GM19193 (cell line): ENCODE data around the gene ZNF319.

Experiments used
- POLR2A ChIP-seq: IDR thresholded peaks from 4 replicates; pipeline ENCODE4 v1.6.1; 2011; ENCODE audit not compliant: insufficient read depth, insufficient read length; ENCODE audit errors: extremely low read depth

ZNF319 gene

DNA sequence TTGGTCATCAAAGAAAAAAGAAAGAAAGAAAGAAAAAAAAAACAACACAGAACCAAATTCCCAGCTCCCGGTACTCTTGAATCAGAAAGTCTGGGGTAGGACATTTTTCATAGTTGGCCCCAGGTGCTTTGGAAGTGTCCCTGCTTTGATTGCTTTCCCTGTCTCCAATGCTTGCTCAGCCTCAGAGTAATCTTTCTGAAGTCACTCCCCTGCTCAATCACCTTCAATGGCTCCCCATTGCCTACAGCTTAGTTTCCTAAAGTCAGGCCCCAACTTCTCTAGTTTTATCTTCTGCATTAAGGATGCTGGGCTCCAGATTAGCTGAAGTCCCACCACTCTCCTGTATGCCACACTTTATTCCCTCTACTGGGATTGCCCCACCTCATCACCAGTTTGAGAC lies 46.6 kb downstream of the ZNF319 start:
- no peak for TF ChIP-seq POLR2A

GRCh38 chr16:57952909-57953308 lies 47.6 kb downstream of the ZNF319 start:
- no peak for TF ChIP-seq POLR2A

GRCh38 chr16:57951204-57951960 lies 49.1 kb downstream of the ZNF319 start:
- TF ChIP-seq POLR2A = no peak

- no peak for TF ChIP-seq POLR2A
Measured at GRCh38 chr16:57950382-57950781, 50.1 kb downstream of the ZNF319 start.

DNA sequence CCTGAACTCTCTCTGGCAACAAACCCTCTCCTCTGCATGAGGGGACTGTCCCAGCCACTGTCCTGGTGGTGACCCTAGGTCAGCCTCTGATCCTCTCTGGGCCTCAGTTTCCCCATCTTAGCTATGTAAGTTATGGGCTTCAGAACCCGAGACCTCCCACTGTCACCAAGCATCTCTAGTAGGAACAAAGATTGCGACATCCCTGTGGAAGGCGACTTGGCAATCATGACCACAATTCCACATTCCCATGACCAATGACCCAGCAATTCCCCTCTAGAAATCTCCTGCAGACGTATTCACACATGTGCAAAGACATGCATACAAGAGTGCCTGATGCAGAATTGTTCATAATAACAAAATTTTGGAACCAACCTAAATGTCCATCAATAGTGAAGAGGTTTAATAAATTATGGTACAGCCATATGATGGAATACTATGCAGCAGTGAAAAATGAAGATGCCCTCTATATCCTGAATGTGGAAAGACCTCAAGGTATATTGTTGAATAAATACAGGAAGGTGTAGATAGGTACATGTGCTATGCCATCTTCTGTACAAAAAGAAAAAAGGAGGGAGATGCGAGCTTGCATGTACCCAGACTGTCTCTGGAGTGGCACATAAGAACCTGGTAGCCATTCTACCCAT lies 50.8 kb downstream of the ZNF319 start:
- TF ChIP-seq POLR2A = no peak

DNA sequence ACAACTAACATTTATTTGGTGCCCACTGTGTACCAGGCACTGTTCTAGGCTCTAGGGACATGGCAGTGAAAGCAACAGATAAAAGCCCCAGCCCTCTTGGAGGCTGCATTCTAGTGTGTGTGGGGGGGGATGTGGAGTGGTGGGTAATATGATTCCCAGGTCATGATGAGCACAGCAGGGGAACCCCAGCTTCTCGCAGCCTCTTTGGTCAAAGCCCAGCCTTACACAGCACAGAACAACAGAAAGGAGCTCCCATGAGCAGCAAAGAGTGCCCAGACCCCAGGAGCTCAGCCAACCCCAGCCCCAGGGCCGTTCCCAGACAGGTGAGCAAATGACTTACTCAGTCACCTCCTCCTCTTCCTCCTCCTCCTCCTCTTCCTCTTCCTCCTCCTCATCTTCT lies 51.5 kb downstream of the ZNF319 start:
- TF ChIP-seq POLR2A = no peak

DNA sequence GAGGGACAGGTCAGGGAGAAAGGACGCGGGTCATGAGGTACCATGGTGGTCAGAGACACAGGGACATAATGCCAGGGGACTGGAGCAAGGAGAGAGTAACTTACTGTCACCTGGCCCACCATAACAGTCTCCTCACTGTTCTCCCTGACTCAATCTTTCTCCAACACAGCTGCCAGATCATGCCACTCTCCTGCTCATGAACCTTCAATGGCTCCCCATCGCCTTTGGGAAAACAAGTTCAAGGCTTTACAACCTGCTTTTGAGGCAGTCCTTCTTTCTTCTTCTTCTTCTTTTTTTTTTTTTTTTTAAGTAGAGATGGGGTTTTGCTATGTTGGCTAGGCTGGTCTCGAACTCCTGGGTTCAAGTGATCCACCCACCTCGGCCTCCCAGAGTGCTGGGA lies 52.4 kb downstream of the ZNF319 start:
- TF ChIP-seq POLR2A = no peak

DNA sequence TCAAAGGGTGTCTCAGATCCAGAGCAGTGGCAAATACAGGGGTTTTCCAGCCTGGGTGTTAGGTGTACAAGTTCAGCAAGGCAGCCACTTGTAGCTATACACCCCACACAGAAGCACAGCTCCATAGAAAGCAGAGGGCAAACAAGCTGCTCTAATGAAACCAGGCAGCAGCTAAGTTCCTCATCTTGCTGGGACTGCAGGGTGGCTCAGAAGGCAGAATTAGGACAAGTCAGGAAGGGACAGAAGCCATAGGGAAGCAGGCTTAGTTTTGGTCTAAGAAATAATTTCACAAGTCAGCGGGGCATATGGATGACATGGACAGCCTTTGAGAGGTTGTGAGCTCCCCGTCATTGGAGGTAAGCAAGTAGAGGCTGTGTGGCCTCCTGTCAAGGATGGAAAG lies 53.2 kb downstream of the ZNF319 start:
- TF ChIP-seq POLR2A = no peak

- TF ChIP-seq POLR2A = no peak
Measured at GRCh38 chr16:57946181-57946801, 54.2 kb downstream of the ZNF319 start.

- TF ChIP-seq POLR2A = no peak
Measured at GRCh38 chr16:57945740-57946138, 54.7 kb downstream of the ZNF319 start.

GRCh38 chr16:57944970-57945739 lies 55.3 kb downstream of the ZNF319 start:
- no peak for TF ChIP-seq POLR2A
